Measurements from ENCODE around the gene THSD7A.

THSD7A gene

DNA sequence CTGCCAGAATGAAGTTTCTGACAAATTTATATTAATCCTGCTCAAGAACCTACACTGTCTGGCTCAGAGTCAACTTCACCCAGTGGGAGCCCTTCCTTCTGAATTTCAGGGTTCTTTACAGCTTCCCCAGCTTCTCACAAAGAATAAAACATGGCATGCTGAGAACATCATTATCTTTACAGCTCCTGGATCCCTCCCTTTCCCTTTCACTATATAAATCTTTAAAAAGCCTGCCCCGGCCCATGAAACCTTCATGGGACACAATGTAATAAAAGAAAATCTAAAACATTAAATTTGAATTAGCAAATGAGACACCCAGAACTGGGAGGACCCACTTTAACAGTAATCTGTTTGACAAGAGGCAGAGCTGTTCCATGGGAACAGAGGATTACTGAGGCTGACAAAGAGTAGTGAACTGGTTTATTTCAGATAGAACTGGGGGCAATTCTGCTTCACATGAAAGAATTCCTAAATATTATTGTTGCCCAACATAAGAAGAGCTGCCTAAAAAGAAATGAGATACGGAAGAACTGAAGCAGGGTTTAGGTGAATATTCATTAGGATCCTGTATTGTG, 222.8 kb downstream of the THSD7A start:
- TF ChIP-seq, protein P1, sequence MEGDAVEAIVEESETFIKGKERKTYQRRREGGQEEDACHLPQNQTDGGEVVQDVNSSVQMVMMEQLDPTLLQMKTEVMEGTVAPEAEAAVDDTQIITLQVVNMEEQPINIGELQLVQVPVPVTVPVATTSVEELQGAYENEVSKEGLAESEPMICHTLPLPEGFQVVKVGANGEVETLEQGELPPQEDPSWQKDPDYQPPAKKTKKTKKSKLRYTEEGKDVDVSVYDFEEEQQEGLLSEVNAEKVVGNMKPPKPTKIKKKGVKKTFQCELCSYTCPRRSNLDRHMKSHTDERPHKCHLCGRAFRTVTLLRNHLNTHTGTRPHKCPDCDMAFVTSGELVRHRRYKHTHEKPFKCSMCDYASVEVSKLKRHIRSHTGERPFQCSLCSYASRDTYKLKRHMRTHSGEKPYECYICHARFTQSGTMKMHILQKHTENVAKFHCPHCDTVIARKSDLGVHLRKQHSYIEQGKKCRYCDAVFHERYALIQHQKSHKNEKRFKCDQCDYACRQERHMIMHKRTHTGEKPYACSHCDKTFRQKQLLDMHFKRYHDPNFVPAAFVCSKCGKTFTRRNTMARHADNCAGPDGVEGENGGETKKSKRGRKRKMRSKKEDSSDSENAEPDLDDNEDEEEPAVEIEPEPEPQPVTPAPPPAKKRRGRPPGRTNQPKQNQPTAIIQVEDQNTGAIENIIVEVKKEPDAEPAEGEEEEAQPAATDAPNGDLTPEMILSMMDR (IDR thresholded peaks at IDR 0.05; ENCODE audit: low read depth, low read length), result no peak
- H3K4me3 ChIP-seq (ENCODE audit: low read depth, low read length), result no peak overlapping the region

DNA sequence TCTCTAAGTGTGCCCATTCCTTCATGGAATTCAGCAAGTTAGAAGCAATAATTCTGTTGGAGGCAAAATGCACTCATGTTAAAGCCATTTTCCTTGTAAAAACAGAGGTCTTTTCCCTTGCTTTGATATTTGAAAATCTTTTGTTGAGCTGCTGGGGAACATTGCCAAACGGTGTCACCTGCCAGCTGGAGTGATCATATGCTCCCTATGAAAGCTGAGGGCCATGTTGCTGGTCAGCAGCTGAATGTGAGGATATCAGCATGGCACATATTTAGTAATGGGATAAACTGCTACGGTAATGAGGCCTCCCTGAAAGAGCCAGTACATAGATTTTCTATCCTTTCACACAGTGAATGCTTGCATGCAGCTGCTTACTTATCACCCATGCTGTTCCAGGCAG, 224.3 kb downstream of the THSD7A start:
- TF ChIP-seq, protein P1 (IDR thresholded peaks at IDR 0.05; ENCODE audit: low read depth, low read length), result no peak
- no peak overlapping the region for H3K4me3 ChIP-seq (ENCODE audit: low read depth, low read length)

DNA sequence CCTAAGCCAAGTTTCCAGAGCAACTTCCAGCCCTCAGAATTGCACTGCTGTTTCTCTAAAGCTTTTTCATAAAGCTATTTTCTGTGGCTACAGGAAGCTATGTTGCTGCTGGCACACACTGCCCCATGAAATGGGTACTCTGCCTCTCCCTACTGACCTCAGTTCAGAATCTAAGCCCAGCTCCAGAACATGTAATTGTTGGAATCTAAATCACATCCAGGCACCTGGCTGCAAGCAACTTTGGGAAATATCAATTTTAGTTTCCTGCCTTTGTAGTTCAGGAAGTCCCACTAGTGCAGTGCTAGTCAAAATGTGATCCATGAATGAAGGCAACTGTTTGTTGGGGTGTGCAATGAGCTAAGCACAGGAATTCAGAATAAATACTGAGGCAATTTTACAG, 226.2 kb downstream of the THSD7A start:
- TF ChIP-seq, protein P1 (IDR thresholded peaks at IDR 0.05; ENCODE audit: low read depth, low read length), result no peak
- H3K4me3 ChIP-seq (ENCODE audit: low read depth, low read length), result no peak overlapping the region

DNA sequence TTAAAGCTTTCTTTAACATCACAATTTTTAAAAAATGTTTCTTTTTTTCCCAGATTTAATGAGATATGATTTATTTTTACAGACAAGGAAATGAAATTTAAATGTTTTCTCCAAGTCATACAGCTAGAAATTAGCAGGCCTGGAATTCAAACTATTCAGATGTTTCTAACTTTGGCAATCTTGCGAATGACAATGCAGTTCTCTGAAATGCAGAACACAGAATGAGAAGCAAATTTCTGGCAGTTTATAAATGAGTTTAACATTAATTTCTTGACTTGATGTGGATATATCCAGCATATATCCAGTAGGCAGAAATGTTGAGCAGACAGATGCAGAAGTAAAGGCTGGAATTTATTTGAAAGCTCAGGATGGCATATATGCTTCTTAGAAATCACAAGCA, 227.5 kb downstream of the THSD7A start:
- TF ChIP-seq, protein P1 (IDR thresholded peaks at IDR 0.05; ENCODE audit: low read depth, low read length), result no peak
- H3K4me3 ChIP-seq (ENCODE audit: low read depth, low read length), result no peak overlapping the region

DNA sequence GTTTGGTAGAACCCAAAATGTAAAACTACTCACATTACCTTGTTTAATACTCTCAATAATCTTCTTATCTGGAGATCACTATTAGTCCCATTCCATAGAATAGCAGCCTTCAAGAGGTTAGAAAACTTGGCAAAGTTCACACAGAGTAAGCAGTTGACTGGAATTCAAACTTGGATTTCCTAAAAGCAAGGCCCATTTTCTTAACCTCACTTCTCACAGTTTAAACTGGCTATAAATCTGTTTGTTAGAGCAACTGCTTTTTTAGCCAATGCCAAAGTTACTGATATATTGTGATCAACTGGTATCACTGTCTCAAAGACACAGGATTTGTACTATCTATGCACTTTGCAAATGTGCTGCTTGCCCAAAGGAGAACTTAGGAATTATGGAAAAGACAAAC, 230.2 kb downstream of the THSD7A start:
- H3K4me3 ChIP-seq (ENCODE audit: low read depth, low read length), result no peak overlapping the region
- TF ChIP-seq, protein P1 (IDR thresholded peaks at IDR 0.05; ENCODE audit: low read depth, low read length), result no peak

DNA sequence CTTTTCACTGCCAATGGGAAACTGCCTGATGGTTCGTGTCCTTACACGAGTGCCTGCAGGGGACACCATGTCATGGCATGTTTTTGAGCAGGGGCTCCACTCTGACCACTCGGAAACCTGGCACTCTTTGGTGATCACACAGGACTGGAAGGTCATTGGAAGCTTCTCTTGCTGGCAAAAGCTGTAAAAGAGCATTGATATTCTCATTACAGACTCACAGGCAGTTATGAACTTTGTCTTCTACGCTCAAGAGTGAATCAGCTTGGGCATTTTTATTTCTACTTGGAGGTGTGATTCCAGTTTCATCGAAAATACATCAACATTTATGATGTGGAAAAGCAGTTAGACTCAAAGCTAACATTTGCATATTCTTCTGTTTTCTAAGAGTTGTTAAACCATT, 238.7 kb downstream of the THSD7A start:
- TF ChIP-seq, protein P1 (IDR thresholded peaks at IDR 0.05; ENCODE audit: low read depth, low read length), result no peak
- no peak overlapping the region for H3K4me3 ChIP-seq (ENCODE audit: low read depth, low read length)

DNA sequence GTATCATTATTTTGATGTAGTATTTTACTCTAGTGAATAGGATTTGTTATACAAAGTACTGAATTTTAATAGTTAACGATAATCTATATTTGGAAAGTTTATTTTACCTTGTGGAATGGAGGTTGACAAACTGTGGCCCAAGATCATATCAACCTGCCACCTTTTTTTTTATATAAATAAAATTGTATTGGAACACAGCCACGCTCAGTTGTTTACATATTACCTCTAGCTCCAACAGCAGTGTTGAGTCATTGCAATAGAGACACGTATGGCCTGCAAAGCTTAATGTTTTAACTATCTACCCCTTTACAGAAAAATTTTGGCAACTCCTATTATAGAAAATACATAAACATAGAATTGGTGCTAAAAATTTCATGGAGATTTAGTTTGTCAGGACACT, 239.3 kb downstream of the THSD7A start:
- TF ChIP-seq, protein P1 (IDR thresholded peaks at IDR 0.05; ENCODE audit: low read depth, low read length), result no peak
- H3K4me3 ChIP-seq (ENCODE audit: low read depth, low read length), result no peak overlapping the region
